K562 (cell line): ENCODE results near the gene LRRC26. TPM values are rescaled to one million over a fixed set of nuclear protein-coding genes. Genes with fewer than 3 reads are reported as not detected.

Experiments used
- BCOR ChIP-seq: fragments of 450-650 bp; IDR thresholded peaks from 2 replicates; pipeline ENCODE4 v1.6.1; 2016
- BRF1 ChIP-seq: IDR thresholded peaks from 3 replicates; pipeline ENCODE4 v1.6.1; 2011; ENCODE audit warnings: borderline replicate concordance, mild to moderate bottlenecking; ENCODE audit not compliant: insufficient read length; ENCODE audit errors: extremely low read depth
- CBFA2T3 ChIP-seq: fragments of 450-650 bp; IDR thresholded peaks from 2 replicates; pipeline ENCODE4 v1.6.1; 2017
- ESRRB ChIP-seq: fragments of 250-450 bp; sonication (Bioruptor Pico); IDR thresholded peaks from 2 replicates; pipeline ENCODE4 v1.5.0; 2020; ENCODE audit warnings: mild to moderate bottlenecking, moderate library complexity, borderline replicate concordance
- ETV6 ChIP-seq, 3 experiments: fragments of 150-350 bp in 1 of 3; sonication (generic) in 1 of 3; formaldehyde crosslinking in 1 of 3; IDR thresholded peaks; 2 replicates each; pipeline versions ENCODE4 v1.6.1 to v1.8.0; 2014 to 2022; ENCODE audit warnings: borderline replicate concordance in 2 of 3, low read depth in 2 of 3, antibody characterized with exemption in 1 of 3, low read length in 1 of 3, mild to moderate bottlenecking in 1 of 3, missing genetic modification reagents in 1 of 3
- FOXA3 ChIP-seq, 2 experiments: fragments of 450-650 bp in 1 of 2; sonication (generic) in 1 of 2; formaldehyde crosslinking; IDR thresholded peaks in 1 of 2; conservative IDR thresholded peaks in 1 of 2; 2 replicates each; pipeline versions ENCODE4 v1.4.0 to v1.8.0; 2020 to 2022; ENCODE audit warnings: mild to moderate bottlenecking in 2 of 2, missing genetic modification reagents in 1 of 2
- GATAD2B ChIP-seq: fragments of 450-650 bp; IDR thresholded peaks from 2 replicates; pipeline ENCODE4 v1.6.1; 2017; ENCODE audit warnings: mild to moderate bottlenecking, borderline replicate concordance
- GTF2F1 ChIP-seq: IDR thresholded peaks from 2 replicates; pipeline ENCODE4 v1.6.1; 2011; ENCODE audit warnings: low read depth, low read length, improper control_type of control experiment
- HNRNPL ChIP-seq: fragments of 200-400 bp; formaldehyde crosslinking; IDR thresholded peaks from 2 replicates; pipeline ENCODE4 v1.6.1; 2017; ENCODE audit warnings: low read depth, mild to moderate bottlenecking, low read length
- JUND ChIP-seq, 2 experiments: IDR thresholded peaks; 2 replicates in 1 of 2; 3 replicates in 1 of 2; pipeline ENCODE4 v1.6.1; 2011; ENCODE audit warnings: borderline replicate concordance in 2 of 2, low read depth in 2 of 2, low read length in 2 of 2, improper control_type of control experiment in 1 of 2, missing biosample characterization in 1 of 2, missing genetic modification characterization in 1 of 2, missing genetic modification reagents in 1 of 2
- KDM1A ChIP-seq, 2 experiments: fragments of 450-650 bp; IDR thresholded peaks; 2 replicates each; pipeline ENCODE4 v1.6.1; 2016; ENCODE audit warnings: mild to moderate bottlenecking in 2 of 2
- MTA2 ChIP-seq: fragments of 450-650 bp; IDR thresholded peaks from 2 replicates; pipeline ENCODE4 v1.6.1; 2016; ENCODE audit warnings: low read depth
- PRPF4 ChIP-seq: fragments of 200-400 bp; formaldehyde crosslinking; IDR thresholded peaks from one replicate; pipeline ENCODE4 v1.6.1; 2017; ENCODE audit warnings: low read length, low read depth, mild to moderate bottlenecking; ENCODE audit not compliant: insufficient read depth, poor library complexity, severe bottlenecking
- RAD51 ChIP-seq: fragments of 450-650 bp; IDR thresholded peaks from 2 replicates; pipeline ENCODE4 v1.7.1; 2016; ENCODE audit warnings: low read depth, mild to moderate bottlenecking, borderline replicate concordance
- RBBP5 ChIP-seq: fragments of 200-600 bp; sonication (generic); IDR thresholded peaks from 2 replicates; pipeline ENCODE4 v1.6.1; 2012; ENCODE audit warnings: borderline replicate concordance, mild to moderate bottlenecking, low read length, control low read depth, inconsistent platforms; ENCODE audit not compliant: insufficient read depth, poor library complexity, severe bottlenecking
- RBM39 ChIP-seq: fragments of 200-400 bp; formaldehyde crosslinking; optimal IDR thresholded peaks from 2 replicates; pipeline ENCODE3; 2018; ENCODE audit warnings: low read depth, low read length
- SIN3A ChIP-seq, 2 experiments: fragments of 150-350 bp in 1 of 2; IDR thresholded peaks; 2 replicates each; pipeline ENCODE4 v1.6.1; 2011 to 2016; ENCODE audit warnings: borderline replicate concordance in 2 of 2, low read depth in 2 of 2, low read length in 2 of 2, mild to moderate bottlenecking in 2 of 2, moderate library complexity in 2 of 2; ENCODE audit not compliant: control insufficient read depth in 1 of 2
- SMARCA4 ChIP-seq: fragments of 450-650 bp; IDR thresholded peaks from 2 replicates; pipeline ENCODE4 v1.6.1; 2016
- USF2 ChIP-seq: sonication (generic); formaldehyde crosslinking; IDR thresholded peaks from 2 replicates; pipeline ENCODE4 v1.5.0; 2020; ENCODE audit warnings: missing genetic modification reagents
- ZNF23 ChIP-seq: fragments of 250-450 bp; sonication (Bioruptor Pico); IDR thresholded peaks from 2 replicates; pipeline ENCODE4 v1.4.0; 2020; ENCODE audit warnings: mild to moderate bottlenecking
- polyA plus RNA-seq, 8 experiments: library from polyadenylated mRNA; depleted of rRNA in 4 of 8; stranded (reverse) in 5 of 8; unstranded in 3 of 8; fragments of >200 nt; fragmentation: Nextera tagmentation in 2 of 8; fragmentation: Illumina TruSeq in 1 of 8; extraction: Ambion mirVana in 2 of 8; extraction: Trizol in 1 of 8; gene quantifications; 2 replicates each; pipeline versions ENCODE4 v1.2.1 to v1.2.3, GENCODE V29; 2011 to 2014; ENCODE audit warnings: inconsistent platforms in 1 of 8, missing spikeins in 1 of 8
- total RNA-seq, 7 experiments: library from RNA; depleted of rRNA in 6 of 7; stranded (reverse); fragments of >200 nt in 6 of 7; fragmentation: Illumina TruSeq in 2 of 7; extraction: Trizol in 2 of 7; gene quantifications; 2 replicates each; pipeline versions ENCODE4 v1.2.1 to v1.2.3, GENCODE V29; 2011 to 2021; ENCODE audit warnings: low replicate concordance in 1 of 7
- TF ChIP-seq, protein P1 (sequence below): fragments of 450-650 bp; conservative IDR thresholded peaks from 2 replicates; pipeline ENCODE4 v1.6.1; 2016; ENCODE audit warnings: missing genetic modification characterization, low read depth, mild to moderate bottlenecking, missing compliant biosample characterization, moderate library complexity
- TF ChIP-seq, protein P2 (sequence below): fragments of 250-450 bp; sonication (Bioruptor Pico); IDR thresholded peaks from 2 replicates; pipeline ENCODE4 v1.8.0; 2021; ENCODE audit warnings: mild to moderate bottlenecking, moderate library complexity

The LRRC26 gene
- total and polyA plus RNA-seq, 9 of the 15 experiments (the other 6 are each of a cell fraction or from before 2014, with no cell fraction given) = not detected

GRCh38 chr9:137157618-137158415, 12.0 kb downstream of the LRRC26 start (continued):
- TF ChIP-seq USF2 (CRISPR knock-in tag) = peak; percentile 47
- TF ChIP-seq JUND (IDR thresholded peaks at IDR 0.05; ENCODE audit: borderline replicate concordance, low read depth, low read length) = no peak
- TF ChIP-seq JUND (tag; IDR thresholded peaks at IDR 0.05; ENCODE audit: borderline replicate concordance, low read depth, low read length) = no peak
- no peak for TF ChIP-seq BRF1
- TF ChIP-seq GTF2F1 = no peak
- TF ChIP-seq SMARCA4 = 0 out of 2 replicates have a peak, but pooled peaks have one; percentile 33
- no peak for TF ChIP-seq GATAD2B
- no peak for TF ChIP-seq RBM39
- TF ChIP-seq RBBP5 = no peak
- TF ChIP-seq, protein P1, sequence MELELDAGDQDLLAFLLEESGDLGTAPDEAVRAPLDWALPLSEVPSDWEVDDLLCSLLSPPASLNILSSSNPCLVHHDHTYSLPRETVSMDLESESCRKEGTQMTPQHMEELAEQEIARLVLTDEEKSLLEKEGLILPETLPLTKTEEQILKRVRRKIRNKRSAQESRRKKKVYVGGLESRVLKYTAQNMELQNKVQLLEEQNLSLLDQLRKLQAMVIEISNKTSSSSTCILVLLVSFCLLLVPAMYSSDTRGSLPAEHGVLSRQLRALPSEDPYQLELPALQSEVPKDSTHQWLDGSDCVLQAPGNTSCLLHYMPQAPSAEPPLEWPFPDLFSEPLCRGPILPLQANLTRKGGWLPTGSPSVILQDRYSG = no peak
- TF ChIP-seq ESRRB (CRISPR knock-in tag) = no peak
- TF ChIP-seq, protein P2, sequence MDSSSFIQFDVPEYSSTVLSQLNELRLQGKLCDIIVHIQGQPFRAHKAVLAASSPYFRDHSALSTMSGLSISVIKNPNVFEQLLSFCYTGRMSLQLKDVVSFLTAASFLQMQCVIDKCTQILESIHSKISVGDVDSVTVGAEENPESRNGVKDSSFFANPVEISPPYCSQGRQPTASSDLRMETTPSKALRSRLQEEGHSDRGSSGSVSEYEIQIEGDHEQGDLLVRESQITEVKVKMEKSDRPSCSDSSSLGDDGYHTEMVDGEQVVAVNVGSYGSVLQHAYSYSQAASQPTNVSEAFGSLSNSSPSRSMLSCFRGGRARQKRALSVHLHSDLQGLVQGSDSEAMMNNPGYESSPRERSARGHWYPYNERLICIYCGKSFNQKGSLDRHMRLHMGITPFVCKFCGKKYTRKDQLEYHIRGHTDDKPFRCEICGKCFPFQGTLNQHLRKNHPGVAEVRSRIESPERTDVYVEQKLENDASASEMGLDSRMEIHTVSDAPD (CRISPR knock-in tag) = no peak
- no peak for TF ChIP-seq ZNF23 (CRISPR knock-in tag)
- TF ChIP-seq BCOR = peak; percentile 44; the same call in 1 of the 2 replicates
- TF ChIP-seq SIN3A (IDR thresholded peaks at IDR 0.05; ENCODE audit: borderline replicate concordance in 2 of 2, control insufficient read depth in 1 of 2, low read depth in 2 of 2, low read length in 2 of 2) = 0 out of 4 replicates have a peak, but pooled peaks of 1 of the 2 experiments have one; percentile 5
- peak; percentile 83 for TF ChIP-seq CBFA2T3
- TF ChIP-seq HNRNPL = no peak
- no peak for TF ChIP-seq ETV6 (IDR thresholded peaks at IDR 0.05; ENCODE audit: borderline replicate concordance in 1 of 2, low read depth in 2 of 2, low read length in 1 of 2)
- TF ChIP-seq ETV6 (CRISPR knock-in tag; IDR thresholded peaks at IDR 0.05; ENCODE audit: borderline replicate concordance) = no peak
- peak; percentile 51; the same call in 1 of the 2 replicates for TF ChIP-seq MTA2
- TF ChIP-seq PRPF4 = no peak
- 0 out of 4 replicates have a peak, but pooled peaks of 1 of the 2 experiments have one; percentile 33 for TF ChIP-seq KDM1A (IDR thresholded peaks at IDR 0.05)
- TF ChIP-seq RAD51 = 0 out of 2 replicates have a peak, but pooled peaks have one; percentile 25
- 0 out of 4 replicates have a peak, but pooled peaks of 1 of the 2 experiments have one; percentile 38 for TF ChIP-seq FOXA3 (CRISPR knock-in tag; conservative IDR thresholded peaks at IDR 0.05 in 1 of 2, IDR thresholded peaks at IDR 0.05 in 1 of 2)
